ENCODE measurements around the gene ECM1.

DNA sequence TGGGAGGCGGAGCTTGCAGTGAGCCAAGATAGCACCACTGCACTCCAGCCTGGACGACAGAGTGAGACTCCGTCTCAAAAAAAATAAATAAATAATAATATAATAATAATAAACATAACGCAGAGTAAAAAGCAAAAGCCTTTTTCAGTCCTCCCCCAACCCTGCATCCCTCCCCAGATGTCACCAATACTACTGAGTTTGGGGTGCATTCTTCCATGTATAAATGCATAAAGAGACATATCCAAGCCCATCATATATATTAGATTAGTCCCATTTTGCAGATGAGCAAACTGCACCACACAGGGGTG lies 40.4 kb downstream of the ECM1 start:
- no peak for TF ChIP-seq CTCF (IDR thresholded peaks at IDR 0.05)
- no peak for TF ChIP-seq POLR2A (IDR thresholded peaks at IDR 0.05)

All from right lobe of liver (tissue), 4 donors.